Activated naive CD4-positive, alpha-beta T cell treated with anti-CD3 and anti-CD28 coated beads, Interleukin-2, amount 50 U/mL, for 72 hours (primary cell): ENCODE data around the gene TMEM191C. TPM values are rescaled to one million over a fixed set of nuclear protein-coding genes. Genes with fewer than 3 reads are reported as not detected.
"Not testable (repeated sequence)": the region's sequence is repeated elsewhere in the genome, so short reads cannot be mapped to it uniquely, and the experiment has no call there.

Source experiments
- ATAC-seq, 2 donors: fragments of 150-1000 bp; cut with Tn5 transposase; 2 replicates each; pipeline ENCODE4 v1.10.0; 2021; ENCODE audit warnings: mild to moderate bottlenecking in 2 of 2, moderate library complexity in 2 of 2
- DNase-seq, 2 donors: peaks; one replicate each; pipeline ENCODE4 v3.0.0; 2021 to 2022; ENCODE audit warnings: low spot score in 2 of 2
- H3K27ac Mint-ChIP-seq, 2 donors: one replicate each; pipeline ENCODE4 v1.8.0; 2022; ENCODE audit warnings: mild to moderate bottlenecking in 2 of 2, mixed read lengths in 2 of 2
- H3K36me3 Mint-ChIP-seq, 2 donors: one replicate each; pipeline ENCODE4 v1.8.0; 2022; ENCODE audit warnings: mixed read lengths in 2 of 2
- H3K9me3 Mint-ChIP-seq, 2 donors: one replicate each; pipeline ENCODE4 v1.8.0; 2022; ENCODE audit warnings: mixed read lengths in 2 of 2
- total RNA-seq, 2 donors: library from RNA; stranded (reverse); gene quantifications; one replicate each; pipeline ENCODE4 v1.2.3, GENCODE V29; 2022

TMEM191C gene
- total RNA-seq, 2 donors from 2014 or later: 0.93 to 3.2 TPM

DNA sequence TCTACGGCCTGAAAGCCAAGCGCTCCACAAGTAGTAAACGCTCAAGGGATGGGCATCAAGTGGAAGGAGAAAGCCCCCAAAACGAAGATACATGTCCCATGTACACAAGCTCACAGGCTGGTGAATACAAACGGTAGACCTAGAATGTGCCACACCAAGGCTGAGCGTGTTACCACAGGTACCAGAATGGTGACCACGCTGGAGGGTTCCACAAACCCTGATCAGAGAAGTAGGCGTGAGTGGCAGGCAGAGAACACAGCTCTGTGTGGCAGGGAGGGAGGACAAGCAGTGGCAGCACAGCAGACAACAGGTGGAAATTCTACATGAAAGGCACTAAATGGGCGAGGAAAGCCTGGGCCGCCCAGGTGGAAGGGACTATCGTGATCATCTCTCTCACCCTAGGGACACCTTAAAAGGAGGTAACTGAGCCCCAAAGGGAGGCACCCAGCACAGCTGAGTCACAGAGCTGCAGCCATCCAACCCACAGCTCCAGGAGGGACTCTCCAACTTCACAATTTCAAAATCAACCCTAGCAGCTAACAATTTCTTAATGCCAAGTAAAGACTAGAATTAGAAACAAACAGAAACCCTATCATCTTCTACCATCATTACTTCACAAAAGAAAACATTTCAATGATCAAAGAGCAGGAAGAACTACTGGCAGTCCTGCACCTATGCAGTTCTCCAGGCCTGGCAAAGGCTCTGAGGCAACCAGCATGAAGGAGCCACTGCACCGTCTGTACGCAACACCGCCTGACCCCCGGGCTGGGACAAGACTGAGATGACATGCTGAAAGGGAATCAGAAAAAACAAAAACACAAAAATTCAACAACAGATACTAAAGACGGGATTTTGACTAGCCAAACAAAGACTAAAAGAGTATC lies 32.7 kb downstream of the TMEM191C start:
- DNase-seq, H3K36me3 Mint-ChIP-seq, H3K27ac Mint-ChIP-seq, H3K9me3 Mint-ChIP-seq: not testable (repeated sequence)
- ATAC-seq: peak; percentile 96

DNA sequence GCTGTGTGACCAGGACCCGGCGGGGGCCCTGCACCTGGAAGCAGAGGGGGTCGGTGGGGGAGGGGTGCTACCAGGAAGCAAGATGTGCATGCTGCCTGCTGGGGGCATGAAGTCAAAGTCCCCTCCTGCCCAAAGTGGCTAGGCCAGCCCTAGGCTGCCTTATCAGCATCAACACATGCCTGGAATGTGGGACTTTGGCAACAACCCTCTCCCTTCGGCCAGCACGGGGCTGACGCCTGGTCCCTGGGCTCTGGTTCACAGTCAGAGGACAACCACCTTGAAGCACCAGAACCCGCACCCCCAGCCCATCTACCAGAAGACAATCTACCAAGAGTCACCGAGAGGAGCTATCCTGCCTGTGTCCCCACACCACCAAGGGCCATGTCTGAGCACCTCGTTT lies 43.2 kb downstream of the TMEM191C start:
- H3K36me3 Mint-ChIP-seq, DNase-seq, ATAC-seq, H3K27ac Mint-ChIP-seq, H3K9me3 Mint-ChIP-seq: not testable (repeated sequence)

DNA sequence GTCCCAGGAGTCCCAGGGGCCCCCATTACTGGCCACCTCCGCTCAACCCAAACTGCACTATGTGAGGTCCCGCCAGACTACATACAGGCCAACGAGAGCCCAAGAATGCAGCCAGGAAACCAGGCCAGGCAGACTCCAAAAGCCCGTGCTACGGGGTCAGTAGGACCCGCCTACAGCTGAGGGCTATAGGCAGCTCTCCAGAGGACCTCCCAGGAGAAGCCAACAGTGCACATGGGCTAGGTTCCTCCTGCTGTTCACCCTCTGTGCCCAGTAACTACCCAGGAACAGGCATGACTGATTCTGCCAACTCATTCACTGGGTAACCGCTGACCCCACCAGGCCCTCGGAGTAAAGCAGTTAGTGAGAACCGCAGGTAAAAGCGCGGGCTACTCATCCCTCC lies 44.8 kb downstream of the TMEM191C start:
- not testable (repeated sequence) for DNase-seq, H3K36me3 Mint-ChIP-seq, H3K27ac Mint-ChIP-seq, H3K9me3 Mint-ChIP-seq, ATAC-seq

DNA sequence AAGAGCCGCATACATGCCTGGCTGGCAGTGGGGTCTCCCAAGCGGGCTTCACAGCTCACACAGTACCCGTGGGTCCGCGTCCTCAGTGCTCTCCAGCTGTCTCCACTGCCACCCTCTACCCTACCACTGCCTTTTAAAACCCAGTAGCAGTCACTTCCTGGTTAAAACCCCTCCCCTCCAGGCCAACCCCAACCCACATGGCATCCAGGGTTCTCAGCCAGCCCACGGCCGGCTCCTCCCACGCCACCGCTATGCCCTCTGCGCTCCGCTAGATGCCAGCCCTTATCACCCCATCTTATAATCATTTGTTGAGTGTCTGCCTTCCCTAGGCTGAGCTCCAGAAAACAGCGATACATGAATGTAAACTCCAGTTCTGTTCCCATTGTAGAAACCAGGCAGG lies 46.9 kb downstream of the TMEM191C start:
- peak; percentile 76 for ATAC-seq
- not testable (repeated sequence) for H3K27ac Mint-ChIP-seq, H3K9me3 Mint-ChIP-seq, H3K36me3 Mint-ChIP-seq, DNase-seq

DNA sequence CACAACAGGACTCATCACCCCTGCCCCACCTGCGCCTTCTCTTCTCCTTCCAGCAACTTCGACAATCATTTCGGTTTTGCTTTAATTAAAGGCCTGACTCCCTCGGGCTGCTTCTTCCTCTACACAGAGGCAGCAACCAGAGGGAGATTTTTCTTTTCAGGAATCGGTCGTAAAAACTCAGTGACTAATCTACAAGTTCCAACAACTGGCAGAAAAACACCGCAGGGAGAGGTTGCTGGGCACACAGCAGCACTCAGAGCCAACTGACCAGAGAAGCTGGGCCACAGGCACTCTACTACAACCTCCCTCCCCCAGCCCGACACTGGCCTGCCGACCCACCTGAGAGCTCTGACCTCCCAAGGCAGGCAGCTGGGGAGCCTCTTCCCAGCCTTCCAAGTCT lies 48.0 kb downstream of the TMEM191C start:
- H3K9me3 Mint-ChIP-seq, ATAC-seq, DNase-seq, H3K36me3 Mint-ChIP-seq, H3K27ac Mint-ChIP-seq: not testable (repeated sequence)

DNA sequence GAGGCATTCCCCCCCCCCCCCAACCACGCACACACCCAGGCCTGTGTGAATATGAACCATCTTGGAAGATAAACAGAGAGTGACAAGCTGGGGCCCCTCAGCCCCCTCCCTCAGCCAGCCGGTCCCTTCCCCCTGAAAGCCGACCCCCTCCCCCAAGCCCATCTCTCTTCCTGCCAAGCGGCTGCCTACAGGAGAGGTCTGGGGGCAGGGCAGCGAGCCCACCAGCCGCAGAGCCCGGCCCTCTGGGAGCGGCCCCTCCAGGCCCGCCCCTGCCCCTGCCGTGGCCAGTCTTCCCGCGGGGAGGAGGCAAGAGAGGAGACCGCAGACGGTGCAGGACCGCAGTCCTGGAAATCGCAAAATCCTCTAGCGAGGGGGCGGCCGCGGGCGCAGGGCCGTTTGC lies 49.3 kb downstream of the TMEM191C start:
- not testable (repeated sequence) for H3K9me3 Mint-ChIP-seq, ATAC-seq, H3K36me3 Mint-ChIP-seq, H3K27ac Mint-ChIP-seq, DNase-seq

DNA sequence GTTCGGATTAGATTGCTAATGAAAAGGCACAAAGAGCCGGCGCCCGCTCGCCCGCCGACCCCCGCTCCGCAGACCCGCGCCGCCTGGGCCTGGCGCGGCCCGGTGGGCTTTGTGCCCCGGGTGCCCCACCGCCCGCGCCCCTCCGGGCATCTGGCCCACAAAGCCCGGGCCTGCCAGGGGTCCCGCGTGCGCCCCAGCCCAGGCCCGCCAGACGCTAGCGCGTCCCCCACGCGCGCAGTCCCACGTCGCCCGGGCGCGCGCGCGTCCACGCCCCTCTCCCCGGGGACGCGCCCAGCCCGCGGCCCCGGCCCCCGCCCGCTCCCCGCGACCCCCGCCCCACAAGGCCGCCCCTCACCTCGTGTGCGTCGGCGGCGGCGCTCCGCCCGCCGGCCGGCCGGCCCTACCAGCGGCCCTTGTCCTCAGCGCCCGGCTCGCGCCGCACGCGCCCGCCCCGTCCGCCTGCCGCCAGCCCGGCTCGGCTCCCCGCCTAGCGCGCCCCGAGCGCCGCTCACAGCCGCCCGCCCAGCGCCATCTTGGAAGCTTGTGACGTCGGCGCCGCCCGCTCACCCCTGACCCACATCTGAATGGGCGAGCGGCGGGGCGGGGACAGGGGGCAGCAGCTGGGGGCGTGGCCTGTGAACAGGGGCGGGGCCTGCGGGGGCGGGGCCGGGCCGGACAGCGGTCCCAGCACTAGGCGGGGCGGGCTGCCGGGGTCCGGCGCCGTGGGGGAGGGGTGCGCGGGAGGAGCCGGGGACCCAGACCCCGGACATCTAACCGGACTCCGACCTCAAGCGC lies 50.0 kb downstream of the TMEM191C start:
- ATAC-seq: peak; percentile 91 to 92
- not testable (repeated sequence) for H3K27ac Mint-ChIP-seq, H3K9me3 Mint-ChIP-seq, DNase-seq, H3K36me3 Mint-ChIP-seq

Other genes with a start within 250 kb of the TMEM191C start
- under 1 TPM; 0.07 to 0.27 TPM for gene RIMBP3B, start 83.6 kb upstream of the TMEM191C start, total RNA-seq
- gene HIC2, start 50.0 kb upstream of the TMEM191C start, total RNA-seq: 1 to 10 TPM; 6.0 to 6.8 TPM
- gene RIMBP3C, start 84.1 kb downstream of the TMEM191C start, total RNA-seq: under 1 TPM; 0.25 to 0.33 TPM
- 10 to 100 TPM; 46.1 to 62.5 TPM for gene UBE2L3, start 100.3 kb downstream of the TMEM191C start, total RNA-seq
- gene YDJC, start 162.6 kb downstream of the TMEM191C start, total RNA-seq: 10 to 100 TPM; 26.9 to 47.9 TPM
- gene CCDC116, start 165.4 kb downstream of the TMEM191C start, total RNA-seq: under 1 TPM in 1 of 2 donors, not detected in 1; 0.54 TPM
- 10 to 100 TPM; 25.3 to 27.8 TPM for gene SDF2L1, start 174.9 kb downstream of the TMEM191C start, total RNA-seq
- gene PPIL2, start 198.6 kb downstream of the TMEM191C start, total RNA-seq: 10 to 100 TPM; 33.9 to 50.5 TPM